ENCODE results near the gene GGA1. TPM values are rescaled to one million over a fixed set of nuclear protein-coding genes. Genes with fewer than 3 reads are reported as not detected.
A peak's percentile ranks its signal among the peaks of the same experiment; 100 is the strongest.

Gene GGA1
- total and polyA plus RNA-seq, 10 of the 15 experiments (the other 5 are each of a cell fraction or from before 2014, with no cell fraction given), result 1.4 to 79.4 (median 44.4) TPM

DNA sequence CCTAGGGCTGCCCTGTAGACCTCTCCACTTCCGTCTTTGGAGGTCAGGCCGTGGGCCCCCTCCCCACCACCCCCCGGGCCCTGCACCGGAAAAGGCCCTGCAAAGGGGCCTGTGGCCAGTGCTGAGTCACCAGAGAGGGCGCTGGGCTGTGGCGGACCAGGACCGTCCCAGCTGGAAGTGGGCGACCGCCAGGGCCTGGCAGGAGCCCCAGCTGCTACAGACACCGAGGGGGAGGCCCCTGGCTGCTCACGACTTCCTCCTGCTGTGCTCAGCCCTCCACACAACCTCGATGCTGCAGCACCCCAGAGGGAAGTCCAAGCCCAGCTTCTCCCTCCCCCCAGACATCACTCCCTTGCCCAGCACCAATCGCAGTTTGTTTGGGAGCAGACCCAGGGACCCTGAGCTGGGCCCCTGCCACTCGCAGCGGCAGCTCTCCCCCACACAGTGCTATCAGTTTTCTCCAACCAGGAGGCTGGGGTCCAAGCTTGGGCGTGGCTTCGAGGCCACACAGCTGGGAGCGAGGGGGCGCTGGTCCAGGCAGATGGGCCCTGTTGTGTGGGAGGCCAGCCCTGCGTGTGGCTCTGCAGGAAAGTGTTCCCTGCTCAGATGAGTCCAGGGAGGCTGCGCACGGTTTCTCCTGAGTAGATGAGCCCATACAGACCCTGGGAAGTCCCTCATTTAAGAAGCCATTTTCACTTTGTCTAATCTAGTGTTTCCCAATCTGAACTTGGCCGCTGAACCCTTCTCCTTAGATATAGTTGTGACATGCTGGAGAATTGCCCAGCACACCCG, 25.2 kb downstream of the GGA1 start:
- no peaks in the 10 kb centered on the region for H4K20me1 ChIP-seq (ENCODE audit: control insufficient read depth, insufficient read depth)
- H3K9ac ChIP-seq (ENCODE audit: control insufficient read depth, insufficient read depth, low read length), result peak overlapping the region; percentile 78
- H3K27ac ChIP-seq (ENCODE audit: control insufficient read depth, insufficient read depth), result peak overlapping the region; percentile 92
- intact Hi-C loops (cut with micrococcal nuclease; ENCODE audit: unreplicated experiment) (loop anchor here (2.0 kb wide), 1 partner anchor 43 kb away; no protein-coding TSS in a partner anchor), in situ Hi-C loops (cut with MboI) (no loop called here)
- no TSS peak for BruUV-seq (replicated peaks)
- peak overlapping the region; percentile 46 for H2AFZ ChIP-seq (ENCODE audit: control insufficient read depth, low read depth, low read length)
- CTCF ChIA-PET, result interaction anchor here (0.9 to 15.9 kb wide), 12 partner anchors 9 to 186 kb away, joined by 3 to 396 read pairs (median 10); partner anchors contain the start of genes GGA1, LGALS1, NOL12 and PDXP
- FAIRE-seq (peak; percentile 80), DNase-seq (ENCODE audit: low read depth, low spot score) (peak; percentile 60), ATAC-seq (peak; percentile 82)
- H3K9me3 ChIP-seq (replicated peaks; ENCODE audit: control insufficient read depth, insufficient read depth, low read length), result no peaks in the 10 kb centered on the region
- SMC1A ChIA-PET (ENCODE audit: uncharacterized antibody, unreplicated experiment), result interaction anchor here (1.0 to 5.9 kb wide), 11 partner anchors 7 to 67 kb away, joined by 3 to 33 read pairs (median 13); partner anchors contain the start of genes GGA1, LGALS1, NOL12 and PDXP
- under 1% methylated on average over 24 of the region's 24 CpGs for WGBS (ENCODE audit: insufficient coverage, insufficient replicate concordance, low lambda C conversion rate, missing lambda C conversion rate)
- peaks cover 2 to 7% of the 10 kb centered on the region in 2 experiments; a peak in 3 of 4 replicates for H3K36me3 ChIP-seq (ENCODE audit: control insufficient read depth in 2 of 2, insufficient read depth in 2 of 2, low read length in 1 of 2)
- H3K4me2 ChIP-seq (ENCODE audit: control insufficient read depth, insufficient read depth), result peak overlapping the region; percentile 87
- peaks cover 1% of the 10 kb centered on the region for H3K79me2 ChIP-seq (ENCODE audit: control insufficient read depth, insufficient read depth, low read length)
- POLR2A ChIA-PET, result interaction anchor here (1.1 to 8.2 kb wide), 11 partner anchors 8 to 174 kb away, joined by 3 to 67 read pairs (median 9); partner anchors contain the start of genes GCAT, GGA1, LGALS1 and PDXP
- RAD21 ChIA-PET (ENCODE audit: unreplicated experiment), result interaction anchor here (0.7 to 4.0 kb wide), 16 partner anchors 7 to 263 kb away, joined by 3 to 47 read pairs (median 6); partner anchors contain the start of genes GGA1, LGALS1, NOL12 and PDXP
- H3K4me3 ChIP-seq, result peak overlapping the region; percentile 57
- H3K4me1 ChIP-seq (ENCODE audit: control insufficient read depth, insufficient read depth, low read length), result peaks cover 69% of the 10 kb centered on the region
- H3K27me3 ChIP-seq (replicated peaks in 1 of 2; ENCODE audit: control insufficient read depth in 2 of 2, insufficient read depth in 2 of 2, low read length in 1 of 2), result no peaks in the 10 kb centered on the region
- TF ChIP-seq BCLAF1 (IDR thresholded peaks at IDR 0.05) (no peak), NFYB (IDR thresholded peaks at IDR 0.05; ENCODE audit: insufficient read depth, low read depth, low read length) (no peak), POLR2AphosphoS5 (IDR thresholded peaks at IDR 0.05; ENCODE audit: low read length) (peak; percentile 50), KDM1A (IDR thresholded peaks at IDR 0.05; ENCODE audit: borderline replicate concordance) (no peak), NR2C1 (IDR thresholded peaks at IDR 0.05) (no peak; the same call in 1 of the 2 replicates), CREM (IDR thresholded peaks at IDR 0.05; ENCODE audit: low read depth) (peak; percentile 72; the same call in 1 of the 2 replicates), MEF2B (IDR thresholded peaks at IDR 0.05; ENCODE audit: partially characterized antibody, poor library complexity, severe bottlenecking) (no peak), CHD4 (IDR thresholded peaks at IDR 0.05) (peak; percentile 18; the same call in 1 of the 2 replicates), TCF7 (IDR thresholded peaks at IDR 0.05; ENCODE audit: borderline replicate concordance) (no peak), SPI1 (IDR thresholded peaks at IDR 0.05; ENCODE audit: borderline replicate concordance, insufficient read depth, low read depth, low read length) (peak; percentile 72), E2F8 (IDR thresholded peaks at IDR 0.05; ENCODE audit: low read depth, partially characterized antibody) (no peak), CBFB (IDR thresholded peaks at IDR 0.05; ENCODE audit: low read depth) (no peak; the same call in 1 of the 2 replicates)
- TF ChIP-seq, protein P1, sequence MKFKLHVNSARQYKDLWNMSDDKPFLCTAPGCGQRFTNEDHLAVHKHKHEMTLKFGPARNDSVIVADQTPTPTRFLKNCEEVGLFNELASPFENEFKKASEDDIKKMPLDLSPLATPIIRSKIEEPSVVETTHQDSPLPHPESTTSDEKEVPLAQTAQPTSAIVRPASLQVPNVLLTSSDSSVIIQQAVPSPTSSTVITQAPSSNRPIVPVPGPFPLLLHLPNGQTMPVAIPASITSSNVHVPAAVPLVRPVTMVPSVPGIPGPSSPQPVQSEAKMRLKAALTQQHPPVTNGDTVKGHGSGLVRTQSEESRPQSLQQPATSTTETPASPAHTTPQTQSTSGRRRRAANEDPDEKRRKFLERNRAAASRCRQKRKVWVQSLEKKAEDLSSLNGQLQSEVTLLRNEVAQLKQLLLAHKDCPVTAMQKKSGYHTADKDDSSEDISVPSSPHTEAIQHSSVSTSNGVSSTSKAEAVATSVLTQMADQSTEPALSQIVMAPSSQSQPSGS (IDR thresholded peaks at IDR 0.05; ENCODE audit: low read length), result no peak

All from GM12878 (cell line).